Measurements from ENCODE around the gene MMP23B.
"Not testable (repeated sequence)": the region's sequence is repeated elsewhere in the genome, so short reads cannot be mapped to it uniquely, and the experiment has no call there.

- TF ChIP-seq POLR2AphosphoS5, CTCF, EP300, POLR2A (IDR thresholded peaks at IDR 0.05): not testable (repeated sequence)
Observed at GRCh38 chr1:1662830-1663560, 31.0 kb downstream of the MMP23B start.
